ENCODE measurements around the gene CAP1. TPM values are rescaled to one million over a fixed set of nuclear protein-coding genes. Genes with fewer than 3 reads are reported as not detected.

The CAP1 gene
- total and polyA plus RNA-seq, 10 of the 15 experiments (the other 5 are each of a cell fraction or from before 2014, with no cell fraction given) = 360 to 500 (median 431) TPM

DNA sequence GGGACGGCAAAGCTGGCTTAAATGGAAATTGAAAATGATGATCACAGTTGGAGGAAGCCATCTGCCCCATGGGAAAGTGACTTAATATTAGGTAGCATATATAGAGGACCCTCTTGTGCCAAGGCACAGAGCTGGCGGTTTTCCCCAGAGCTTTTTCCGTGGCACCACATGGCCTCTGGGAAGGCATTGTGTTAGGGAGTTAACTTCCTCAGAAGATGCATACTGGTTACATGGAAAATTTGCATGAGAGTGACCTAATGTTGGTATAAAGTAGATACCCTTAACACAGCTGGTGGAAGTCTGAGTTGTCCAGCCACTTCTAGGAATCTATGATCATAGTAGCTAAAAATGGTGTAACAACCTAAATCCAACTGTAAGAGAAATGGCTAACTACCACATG, 27.3 kb downstream of the CAP1 start:
- Histone ChIP-seq H3K4me3 (no peak overlapping the region), H3K9ac (ENCODE audit: control insufficient read depth, insufficient read depth, low read length) (no peak overlapping the region), H3K36me3 (ENCODE audit: control insufficient read depth in 2 of 2, insufficient read depth in 2 of 2, low read length in 1 of 2) (peaks cover 42 to 72% of the 10 kb centered on the region in 2 experiments), H3K27me3 (replicated peaks in 1 of 2; ENCODE audit: control insufficient read depth in 2 of 2, insufficient read depth in 2 of 2, low read length in 1 of 2) (no peaks in the 10 kb centered on the region), H3K79me2 (ENCODE audit: control insufficient read depth, insufficient read depth, low read length) (peaks cover 2% of the 10 kb centered on the region), H3K27ac (ENCODE audit: control insufficient read depth, insufficient read depth) (no peak overlapping the region), H3K4me1 (ENCODE audit: control insufficient read depth, insufficient read depth, low read length) (peaks cover 25% of the 10 kb centered on the region), H3K9me3 (replicated peaks; ENCODE audit: control insufficient read depth, insufficient read depth, low read length) (no peaks in the 10 kb centered on the region), H2AFZ (ENCODE audit: control insufficient read depth, low read depth, low read length) (no peak overlapping the region), H3K4me2 (ENCODE audit: control insufficient read depth, insufficient read depth) (no peak overlapping the region), H4K20me1 (ENCODE audit: control insufficient read depth, insufficient read depth) (no peaks in the 10 kb centered on the region)
- RAD21 ChIA-PET (ENCODE audit: unreplicated experiment) = no interaction called here
- POLR2A ChIA-PET = no interaction called here
- FAIRE-seq (no peak), DNase-seq (ENCODE audit: low read depth, low spot score) (no peak), ATAC-seq (no peak)
- intact Hi-C loops (cut with micrococcal nuclease; ENCODE audit: unreplicated experiment) = no loop called here
- in situ Hi-C loops (cut with MboI) = no loop called here
- CTCF ChIA-PET = interaction anchor here (0.7 kb wide), 1 partner anchor 9 kb away, joined by 3 read pairs; no protein-coding TSS in a partner anchor
- WGBS (ENCODE audit: insufficient coverage, insufficient replicate concordance, low lambda C conversion rate, missing lambda C conversion rate) = 93% methylated on average over 3 of the region's 3 CpGs
- no TSS peak for BruUV-seq (replicated peaks)
- TF ChIP-seq, protein P1, sequence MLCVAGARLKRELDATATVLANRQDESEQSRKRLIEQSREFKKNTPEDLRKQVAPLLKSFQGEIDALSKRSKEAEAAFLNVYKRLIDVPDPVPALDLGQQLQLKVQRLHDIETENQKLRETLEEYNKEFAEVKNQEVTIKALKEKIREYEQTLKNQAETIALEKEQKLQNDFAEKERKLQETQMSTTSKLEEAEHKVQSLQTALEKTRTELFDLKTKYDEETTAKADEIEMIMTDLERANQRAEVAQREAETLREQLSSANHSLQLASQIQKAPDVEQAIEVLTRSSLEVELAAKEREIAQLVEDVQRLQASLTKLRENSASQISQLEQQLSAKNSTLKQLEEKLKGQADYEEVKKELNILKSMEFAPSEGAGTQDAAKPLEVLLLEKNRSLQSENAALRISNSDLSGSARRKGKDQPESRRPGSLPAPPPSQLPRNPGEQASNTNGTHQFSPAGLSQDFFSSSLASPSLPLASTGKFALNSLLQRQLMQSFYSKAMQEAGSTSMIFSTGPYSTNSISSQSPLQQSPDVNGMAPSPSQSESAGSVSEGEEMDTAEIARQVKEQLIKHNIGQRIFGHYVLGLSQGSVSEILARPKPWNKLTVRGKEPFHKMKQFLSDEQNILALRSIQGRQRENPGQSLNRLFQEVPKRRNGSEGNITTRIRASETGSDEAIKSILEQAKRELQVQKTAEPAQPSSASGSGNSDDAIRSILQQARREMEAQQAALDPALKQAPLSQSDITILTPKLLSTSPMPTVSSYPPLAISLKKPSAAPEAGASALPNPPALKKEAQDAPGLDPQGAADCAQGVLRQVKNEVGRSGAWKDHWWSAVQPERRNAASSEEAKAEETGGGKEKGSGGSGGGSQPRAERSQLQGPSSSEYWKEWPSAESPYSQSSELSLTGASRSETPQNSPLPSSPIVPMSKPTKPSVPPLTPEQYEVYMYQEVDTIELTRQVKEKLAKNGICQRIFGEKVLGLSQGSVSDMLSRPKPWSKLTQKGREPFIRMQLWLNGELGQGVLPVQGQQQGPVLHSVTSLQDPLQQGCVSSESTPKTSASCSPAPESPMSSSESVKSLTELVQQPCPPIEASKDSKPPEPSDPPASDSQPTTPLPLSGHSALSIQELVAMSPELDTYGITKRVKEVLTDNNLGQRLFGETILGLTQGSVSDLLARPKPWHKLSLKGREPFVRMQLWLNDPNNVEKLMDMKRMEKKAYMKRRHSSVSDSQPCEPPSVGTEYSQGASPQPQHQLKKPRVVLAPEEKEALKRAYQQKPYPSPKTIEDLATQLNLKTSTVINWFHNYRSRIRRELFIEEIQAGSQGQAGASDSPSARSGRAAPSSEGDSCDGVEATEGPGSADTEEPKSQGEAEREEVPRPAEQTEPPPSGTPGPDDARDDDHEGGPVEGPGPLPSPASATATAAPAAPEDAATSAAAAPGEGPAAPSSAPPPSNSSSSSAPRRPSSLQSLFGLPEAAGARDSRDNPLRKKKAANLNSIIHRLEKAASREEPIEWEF (IDR thresholded peaks at IDR 0.05; ENCODE audit: insufficient replicate concordance, low read depth, low read length) = no peak
- TF ChIP-seq CREM (IDR thresholded peaks at IDR 0.05; ENCODE audit: low read depth) (no peak), ZNF217 (IDR thresholded peaks at IDR 0.05) (no peak), ZZZ3 (IDR thresholded peaks at IDR 0.05; ENCODE audit: control insufficient read depth, insufficient read length, low read depth) (no peak), ZNF207 (IDR thresholded peaks at IDR 0.05; ENCODE audit: borderline replicate concordance) (no peak)
- TF ChIP-seq, protein P2, sequence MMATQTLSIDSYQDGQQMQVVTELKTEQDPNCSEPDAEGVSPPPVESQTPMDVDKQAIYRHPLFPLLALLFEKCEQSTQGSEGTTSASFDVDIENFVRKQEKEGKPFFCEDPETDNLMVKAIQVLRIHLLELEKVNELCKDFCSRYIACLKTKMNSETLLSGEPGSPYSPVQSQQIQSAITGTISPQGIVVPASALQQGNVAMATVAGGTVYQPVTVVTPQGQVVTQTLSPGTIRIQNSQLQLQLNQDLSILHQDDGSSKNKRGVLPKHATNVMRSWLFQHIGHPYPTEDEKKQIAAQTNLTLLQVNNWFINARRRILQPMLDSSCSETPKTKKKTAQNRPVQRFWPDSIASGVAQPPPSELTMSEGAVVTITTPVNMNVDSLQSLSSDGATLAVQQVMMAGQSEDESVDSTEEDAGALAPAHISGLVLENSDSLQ (IDR thresholded peaks at IDR 0.05) = no peak
- SMC1A ChIA-PET (ENCODE audit: uncharacterized antibody, unreplicated experiment) = interaction anchor here (1.3 kb wide), 1 partner anchor 11 kb away, joined by 3 read pairs; no protein-coding TSS in a partner anchor
